Body of pancreas (tissue), 4 donors: ENCODE results near the gene LSAMP. TPM values are rescaled to one million over a fixed set of nuclear protein-coding genes. Genes with fewer than 3 reads are reported as not detected.

ENCODE experiments used
- ATAC-seq: fragments of 150-250 bp; one replicate; pipeline ENCODE4 v1.9.1; 2016
- DNase-seq, 4 donors: peaks; one replicate each; pipeline ENCODE4 v3.0.0-alpha.2; 2019
- H3K27ac ChIP-seq, 4 donors: fragments of 200-600 bp; sonication (generic); 1 replicate in 3 of 4; 2 replicates in 1 of 4; pipeline versions ENCODE4 v1.5.1 to v1.6.1; 2016 to 2019; ENCODE audit warnings: mild to moderate bottlenecking in 1 of 4, mixed read lengths in 1 of 4, moderate library complexity in 1 of 4
- H3K27me3 ChIP-seq, 2 donors: fragments of 200-600 bp; sonication (generic); one replicate each; pipeline ENCODE4 v1.6.0; 2016; ENCODE audit warnings: mild to moderate bottlenecking in 1 of 2
- H3K36me3 ChIP-seq, 2 donors: fragments of 200-600 bp; sonication (generic); replicated peaks in 1 of 2; 2 replicates each; pipeline ENCODE4 v1.5.1; 2016; ENCODE audit warnings: low read depth in 2 of 2; ENCODE audit not compliant: insufficient read depth in 1 of 2
- H3K4me1 ChIP-seq: fragments of 200-600 bp; sonication (generic); one replicate; pipeline ENCODE4 v1.6.0; 2016
- H3K4me3 ChIP-seq, 2 donors: fragments of 200-600 bp; sonication (generic); 1 replicate in 1 of 2; 2 replicates in 1 of 2; pipeline ENCODE4 v1.5.1; 2016 to 2019
- H3K9me3 ChIP-seq, 3 donors: fragments of 200-600 bp; sonication (generic); 1 replicate in 2 of 3; 2 replicates in 1 of 3; pipeline ENCODE4 v1.5.1; 2016
- CTCF ChIP-seq, 7 experiments: fragments of 450-650 bp in 4 of 7; fragments of 200-600 bp in 3 of 7; sonication (generic) in 3 of 7; IDR thresholded peaks; one replicate each; pipeline ENCODE4 v1.5.1; 2016 to 2019; ENCODE audit warnings: antibody characterized with exemption in 7 of 7
- POLR2A ChIP-seq, 3 donors: fragments of 450-650 bp; IDR thresholded peaks; one replicate each; pipeline ENCODE4 v1.6.1; 2016; ENCODE audit warnings: antibody characterized with exemption in 3 of 3, mild to moderate bottlenecking in 2 of 3
- WGBS, 2 donors: methylation state at CpG; one replicate each; pipeline ENCODE4 v1.1.5; 2017; 5-methylcytosine and 5-hydroxymethylcytosine counted together
- intact Hi-C: fragments of 100-400 bp; cut with DNase I; formaldehyde crosslinking; loops from one replicate; pipeline ENCODE4 v1.15.1; 2023
- total RNA-seq, 2 donors: library from RNA; depleted of rRNA; stranded (reverse); fragments of >200 nt; gene quantifications; one replicate each; pipeline ENCODE4 v1.1.0, GENCODE V29; 2016

LSAMP gene
- total RNA-seq, 2 donors from 2014 or later, result 1.6 to 2.1 TPM

- Histone ChIP-seq H3K27ac (no peak overlapping the region), H3K4me3 (no peak overlapping the region), H3K36me3 (no peaks in the 10 kb centered on the region), H3K27me3 (no peaks in the 10 kb centered on the region), H3K4me1 (no peaks in the 10 kb centered on the region), H3K9me3 (no peaks in the 10 kb centered on the region)
- intact Hi-C loops, result no loop called here
- 81 to 88% methylated on average over 6 of the region's 6 CpGs for WGBS, 2 donors
- DNase-seq, result no peak
- ATAC-seq, result no peak
- no peak for TF ChIP-seq POLR2A (IDR thresholded peaks at IDR 0.05)
- TF ChIP-seq CTCF (IDR thresholded peaks at IDR 0.05), result no peak
These were observed 582.4 kb downstream of the LSAMP start for GRCh38 chr3:115862849-115863248.

- H3K4me1 ChIP-seq, result no peaks in the 10 kb centered on the region
- DNase-seq, result no peak
- no peaks in the 10 kb centered on the region for H3K27me3 ChIP-seq
- no peak overlapping the region for H3K4me3 ChIP-seq
- H3K36me3 ChIP-seq, result no peaks in the 10 kb centered on the region
- WGBS, 2 donors, result 71 to 94% methylated on average over 1 of the region's 1 CpG
- H3K9me3 ChIP-seq, result no peaks in the 10 kb centered on the region
- TF ChIP-seq CTCF (IDR thresholded peaks at IDR 0.05) (no peak), POLR2A (IDR thresholded peaks at IDR 0.05) (no peak)
- intact Hi-C loops, result no loop called here
- no peak for ATAC-seq
- no peak overlapping the region for H3K27ac ChIP-seq
These were observed 583.2 kb downstream of the LSAMP start for GRCh38 chr3:115862099-115862498.

- WGBS, 2 donors, result 78 to 80% methylated on average over 6 of the region's 6 CpGs
These were observed 584.0 kb downstream of the LSAMP start for GRCh38 chr3:115861166-115861733.

GRCh38 chr3:115860766-115861165 is 584.5 kb downstream of the LSAMP start:
- Histone ChIP-seq H3K36me3 (no peaks in the 10 kb centered on the region), H3K9me3 (no peaks in the 10 kb centered on the region), H3K4me3 (no peak overlapping the region), H3K27me3 (no peaks in the 10 kb centered on the region), H3K27ac (no peak overlapping the region), H3K4me1 (no peaks in the 10 kb centered on the region)
- 91 to 94% methylated on average over 2 of the region's 2 CpGs for WGBS, 2 donors
- no peak for TF ChIP-seq CTCF (IDR thresholded peaks at IDR 0.05)
- no peak for TF ChIP-seq POLR2A (IDR thresholded peaks at IDR 0.05)
- intact Hi-C loops, result no loop called here
- ATAC-seq (no peak), DNase-seq (no peak)

More at GRCh38 chr3:115861166-115861733, 584.0 kb downstream of the LSAMP start:
- intact Hi-C loops, result no loop called here
- H3K27ac ChIP-seq, result no peak overlapping the region
- H3K36me3 ChIP-seq, result no peaks in the 10 kb centered on the region
- TF ChIP-seq CTCF (IDR thresholded peaks at IDR 0.05), result no peak
- no peak for TF ChIP-seq POLR2A (IDR thresholded peaks at IDR 0.05)
- H3K4me1 ChIP-seq, result no peaks in the 10 kb centered on the region
- DNase-seq (no peak), ATAC-seq (no peak)
- no peaks in the 10 kb centered on the region for H3K9me3 ChIP-seq
- H3K4me3 ChIP-seq, result no peak overlapping the region
- no peaks in the 10 kb centered on the region for H3K27me3 ChIP-seq
